ENCODE data around the gene CHST8.
"Not testable (repeated sequence)": the region's sequence is repeated elsewhere in the genome, so short reads cannot be mapped to it uniquely, and the experiment has no call there.

CHST8 gene

GRCh38 chr19:33689138-33689746 is 67.5 kb downstream of the CHST8 start:
- DNase-seq (ENCODE audit: low read depth in 3 of 3) = no peak

GRCh38 chr19:33689868-33690267 is 68.1 kb downstream of the CHST8 start:
- no peak for DNase-seq (ENCODE audit: low read depth in 3 of 3)

GRCh38 chr19:33690378-33691029 is 68.8 kb downstream of the CHST8 start:
- DNase-seq (ENCODE audit: low read depth in 3 of 3) = no peak

- DNase-seq (ENCODE audit: low read depth in 3 of 3) = no peak
These were observed 69.3 kb downstream of the CHST8 start for GRCh38 chr19:33691030-33691427.

GRCh38 chr19:33691736-33692135 is 70.0 kb downstream of the CHST8 start:
- no peak for DNase-seq (ENCODE audit: low read depth in 3 of 3)

- no peak for DNase-seq (ENCODE audit: low read depth in 3 of 3)
These were observed 71.9 kb downstream of the CHST8 start for GRCh38 chr19:33693678-33694077.

GRCh38 chr19:33695547-33695946 is 73.8 kb downstream of the CHST8 start:
- not testable (repeated sequence) for DNase-seq (ENCODE audit: low read depth in 3 of 3)

GRCh38 chr19:33697766-33698165 is 76.0 kb downstream of the CHST8 start:
- DNase-seq (ENCODE audit: low read depth in 3 of 3) = no peak

GRCh38 chr19:33698576-33699435 is 77.1 kb downstream of the CHST8 start:
- DNase-seq (ENCODE audit: low read depth in 3 of 3) = no peak

- no peak for DNase-seq (ENCODE audit: low read depth in 3 of 3)
These were observed 78.1 kb downstream of the CHST8 start for GRCh38 chr19:33699754-33700407.

GRCh38 chr19:33700408-33701013 is 78.8 kb downstream of the CHST8 start:
- DNase-seq (ENCODE audit: low read depth in 3 of 3) = no peak

- no peak for DNase-seq (ENCODE audit: low read depth in 3 of 3)
These were observed 79.8 kb downstream of the CHST8 start for GRCh38 chr19:33701565-33701964.

GRCh38 chr19:33702606-33703437 is 81.1 kb downstream of the CHST8 start:
- DNase-seq (ENCODE audit: low read depth in 3 of 3) = no peak

- no peak for DNase-seq (ENCODE audit: low read depth in 3 of 3)
These were observed 81.6 kb downstream of the CHST8 start for GRCh38 chr19:33703438-33703750.

- no peak for DNase-seq (ENCODE audit: low read depth in 3 of 3)
These were observed 82.1 kb downstream of the CHST8 start for GRCh38 chr19:33703821-33704220.

GRCh38 chr19:33704271-33704670 is 82.5 kb downstream of the CHST8 start:
- DNase-seq (ENCODE audit: low read depth in 3 of 3) = no peak

GRCh38 chr19:33705090-33705847 is 83.5 kb downstream of the CHST8 start:
- no peak for DNase-seq (ENCODE audit: low read depth in 3 of 3)

- DNase-seq (ENCODE audit: low read depth in 3 of 3) = no peak
These were observed 84.1 kb downstream of the CHST8 start for GRCh38 chr19:33705860-33706259.

GRCh38 chr19:33706631-33707030 is 84.9 kb downstream of the CHST8 start:
- no peak for DNase-seq (ENCODE audit: low read depth in 3 of 3)

GRCh38 chr19:33712268-33712667 is 90.5 kb downstream of the CHST8 start:
- DNase-seq (ENCODE audit: low read depth in 3 of 3) = no peak
